Forelimb muscle (tissue), 1 donor: ENCODE measurements around the gene BIRC7. TPM values are rescaled to one million over a fixed set of nuclear protein-coding genes. Genes with fewer than 3 reads are reported as not detected.
"Not testable (repeated sequence)": the region's sequence is repeated elsewhere in the genome, so short reads cannot be mapped to it uniquely, and the experiment has no call there.

Experiments
- DNase-seq: peaks from one replicate; pipeline ENCODE4 v3.0.0-alpha.2; 2013; ENCODE audit warnings: low read depth
- polyA plus RNA-seq: library from polyadenylated mRNA; unstranded; fragments of 120-200 nt; gene quantifications from one replicate; pipeline ENCODE4 v1.2.1, GENCODE V29; 2013; ENCODE audit not compliant: insufficient read length

BIRC7 gene
- polyA plus RNA-seq, 1 donor = 0.27 TPM

- DNase-seq = no peak
Measured at GRCh38 chr20:63208346-63208909, 27.3 kb upstream of the BIRC7 start.

GRCh38 chr20:63210011-63210605 is 25.6 kb upstream of the BIRC7 start:
- DNase-seq = no peak

- DNase-seq = no peak
Measured at GRCh38 chr20:63212393-63212730, 23.3 kb upstream of the BIRC7 start.

GRCh38 chr20:63212792-63213191 is 22.9 kb upstream of the BIRC7 start:
- DNase-seq = no peak

- DNase-seq = no peak
Measured at GRCh38 chr20:63214514-63214913, 21.2 kb upstream of the BIRC7 start.

GRCh38 chr20:63215101-63216040 is 20.3 kb upstream of the BIRC7 start:
- no peak for DNase-seq

GRCh38 chr20:63216041-63216848 is 19.5 kb upstream of the BIRC7 start, which contains the start of gene YTHDF1:
TSS of gene YTHDF1 (minus strand) at chr20:63216131. CDS start at chr20:63215892, 239 bp downstream.
- peak; percentile 88 for DNase-seq

- no peak for DNase-seq
Measured at GRCh38 chr20:63216849-63217471, 18.7 kb upstream of the BIRC7 start.

- no peak for DNase-seq
Measured at GRCh38 chr20:63217706-63218105, 18.0 kb upstream of the BIRC7 start.

- DNase-seq = no peak
Measured at GRCh38 chr20:63218701-63219446, 16.8 kb upstream of the BIRC7 start.

- DNase-seq = no peak
Measured at GRCh38 chr20:63219447-63219821, 16.3 kb upstream of the BIRC7 start.

GRCh38 chr20:63219866-63220521 is 15.7 kb upstream of the BIRC7 start:
- no peak for DNase-seq

GRCh38 chr20:63220696-63221399 is 14.9 kb upstream of the BIRC7 start:
- DNase-seq = no peak

GRCh38 chr20:63221400-63222053 is 14.2 kb upstream of the BIRC7 start:
- not testable (repeated sequence) for DNase-seq

- no peak for DNase-seq
Measured at GRCh38 chr20:63222541-63222940, 13.2 kb upstream of the BIRC7 start.

- DNase-seq = no peak
Measured at GRCh38 chr20:63223121-63223825, 12.4 kb upstream of the BIRC7 start.

- no peak for DNase-seq
Measured at GRCh38 chr20:63223826-63224207, 11.9 kb upstream of the BIRC7 start.

GRCh38 chr20:63224412-63225081 is 11.2 kb upstream of the BIRC7 start:
- DNase-seq = no peak
